Type B pancreatic cell (in vitro differentiated cells): Measurements from ENCODE around the gene ETS1. TPM values are rescaled to one million over a fixed set of nuclear protein-coding genes. Genes with fewer than 3 reads are reported as not detected.

Experiments used
- DNase-seq: peaks from one replicate; pipeline ENCODE4 v3.0.0; 2021; ENCODE audit warnings: mixed read lengths; ENCODE audit not compliant: unreplicated experiment; ENCODE audit errors: extremely low spot score
- H3K27ac Mint-ChIP-seq: 2 replicates; pipeline ENCODE4 v1.8.0; 2021; ENCODE audit warnings: mild to moderate bottlenecking, mixed read lengths
- H3K27me3 Mint-ChIP-seq: 2 replicates; pipeline ENCODE4 v1.8.0; 2021; ENCODE audit warnings: mixed read lengths
- H3K36me3 Mint-ChIP-seq: 2 replicates; pipeline ENCODE4 v1.8.0; 2021; ENCODE audit warnings: mixed read lengths
- H3K4me1 Mint-ChIP-seq: one replicate; pipeline ENCODE4 v1.8.0; 2021; ENCODE audit warnings: mixed read lengths; ENCODE audit not compliant: unreplicated experiment
- H3K4me3 Mint-ChIP-seq: 2 replicates; pipeline ENCODE4 v1.8.0; 2021; ENCODE audit warnings: mild to moderate bottlenecking, mixed read lengths
- H3K9me3 Mint-ChIP-seq: 2 replicates; pipeline ENCODE4 v1.8.0; 2021; ENCODE audit warnings: mixed read lengths
- CTCF ChIP-seq: fragments of 200-600 bp; sonication (generic); conservative IDR thresholded peaks from 2 replicates; pipeline ENCODE4 v1.5.0; 2021; ENCODE audit warnings: antibody characterized with exemption, mild to moderate bottlenecking
- total RNA-seq: library from RNA; stranded (reverse); gene quantifications from 2 replicates; pipeline ENCODE4 v1.2.1, GENCODE V29; 2021; ENCODE audit warnings: low replicate concordance

The ETS1 gene
- total RNA-seq, 1 donor from 2014 or later = 40.6 TPM

GRCh38 chr11:128499613-128500253 is 87.6 kb downstream of the ETS1 start:
- H3K4me3 Mint-ChIP-seq = peak overlapping the region; percentile 20
- peaks cover 4% of the 10 kb centered on the region for H3K27me3 Mint-ChIP-seq
- peak overlapping the region; percentile 35 for H3K27ac Mint-ChIP-seq
- H3K4me1 Mint-ChIP-seq = peaks cover 72% of the 10 kb centered on the region
- no peak for DNase-seq
- no peak for TF ChIP-seq CTCF
- peaks cover 5% of the 10 kb centered on the region for H3K9me3 Mint-ChIP-seq
- H3K36me3 Mint-ChIP-seq = peaks cover 12% of the 10 kb centered on the region

- no peak overlapping the region for H3K27ac Mint-ChIP-seq
- DNase-seq = no peak
- peaks cover 68% of the 10 kb centered on the region for H3K4me1 Mint-ChIP-seq
- no peak overlapping the region for H3K4me3 Mint-ChIP-seq
- H3K9me3 Mint-ChIP-seq = peaks cover 5% of the 10 kb centered on the region
- H3K27me3 Mint-ChIP-seq = peaks cover 4% of the 10 kb centered on the region
- H3K36me3 Mint-ChIP-seq = peaks cover 12% of the 10 kb centered on the region
- no peak for TF ChIP-seq CTCF
These were observed 88.6 kb downstream of the ETS1 start for GRCh38 chr11:128498721-128499245.

GRCh38 chr11:128497776-128498095 is 89.6 kb downstream of the ETS1 start:
- H3K9me3 Mint-ChIP-seq = peaks cover 5% of the 10 kb centered on the region
- H3K4me3 Mint-ChIP-seq = peak overlapping the region; percentile 49
- H3K27ac Mint-ChIP-seq = peak overlapping the region; percentile 68
- no peak for DNase-seq
- H3K36me3 Mint-ChIP-seq = peaks cover 12% of the 10 kb centered on the region
- H3K4me1 Mint-ChIP-seq = peaks cover 61% of the 10 kb centered on the region
- no peak for TF ChIP-seq CTCF
- H3K27me3 Mint-ChIP-seq = peaks cover 4% of the 10 kb centered on the region

- peaks cover 57% of the 10 kb centered on the region for H3K4me1 Mint-ChIP-seq
- H3K27ac Mint-ChIP-seq = peak overlapping the region; percentile 68
- peaks cover 12% of the 10 kb centered on the region for H3K36me3 Mint-ChIP-seq
- H3K27me3 Mint-ChIP-seq = peaks cover 4% of the 10 kb centered on the region
- H3K4me3 Mint-ChIP-seq = peak overlapping the region; percentile 49
- DNase-seq = no peak
- H3K9me3 Mint-ChIP-seq = peaks cover 5% of the 10 kb centered on the region
- TF ChIP-seq CTCF = no peak
These were observed 90.1 kb downstream of the ETS1 start for GRCh38 chr11:128497061-128497775.

GRCh38 chr11:128496692-128497060 is 90.7 kb downstream of the ETS1 start:
- peak overlapping the region; percentile 68 for H3K27ac Mint-ChIP-seq
- H3K27me3 Mint-ChIP-seq = peaks cover 4% of the 10 kb centered on the region
- peaks cover 53% of the 10 kb centered on the region for H3K4me1 Mint-ChIP-seq
- H3K9me3 Mint-ChIP-seq = peaks cover 5% of the 10 kb centered on the region
- H3K36me3 Mint-ChIP-seq = peaks cover 9% of the 10 kb centered on the region
- TF ChIP-seq CTCF = no peak
- no peak overlapping the region for H3K4me3 Mint-ChIP-seq
- DNase-seq = no peak
